Activated T-cell treated with anti-CD3 and anti-CD28 coated beads, Interleukin-2, amount 50 U/mL, for 48 hours (primary cell): Measurements from ENCODE around the gene ITGA8.
"Not testable (repeated sequence)": the region's sequence is repeated elsewhere in the genome, so short reads cannot be mapped to it uniquely, and the experiment has no call there.

Source experiments
- DNase-seq, 2 experiments: peaks; one replicate each; pipeline ENCODE4 v3.0.0-alpha.2; 2020

ITGA8 gene

DNA sequence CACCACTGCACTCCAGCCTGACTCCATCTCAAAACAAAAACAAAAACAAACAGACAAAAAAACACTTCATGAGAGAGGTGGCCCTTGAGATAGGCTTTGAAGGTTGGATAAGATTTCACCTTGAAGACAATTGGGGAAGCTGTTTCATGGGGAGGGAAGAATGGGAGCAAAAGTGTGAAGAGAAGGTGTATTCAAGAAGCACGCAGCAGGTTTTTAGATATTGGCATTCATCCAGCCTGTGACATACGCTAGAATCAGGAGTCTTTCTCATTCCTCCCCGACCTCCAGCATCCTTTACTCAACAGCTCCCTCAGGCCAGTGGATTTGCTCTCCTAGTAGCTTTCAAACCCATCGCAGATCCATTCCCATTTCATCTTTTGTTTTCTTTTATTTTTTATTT is 232.3 kb downstream of the ITGA8 start:
- no peak for DNase-seq

DNA sequence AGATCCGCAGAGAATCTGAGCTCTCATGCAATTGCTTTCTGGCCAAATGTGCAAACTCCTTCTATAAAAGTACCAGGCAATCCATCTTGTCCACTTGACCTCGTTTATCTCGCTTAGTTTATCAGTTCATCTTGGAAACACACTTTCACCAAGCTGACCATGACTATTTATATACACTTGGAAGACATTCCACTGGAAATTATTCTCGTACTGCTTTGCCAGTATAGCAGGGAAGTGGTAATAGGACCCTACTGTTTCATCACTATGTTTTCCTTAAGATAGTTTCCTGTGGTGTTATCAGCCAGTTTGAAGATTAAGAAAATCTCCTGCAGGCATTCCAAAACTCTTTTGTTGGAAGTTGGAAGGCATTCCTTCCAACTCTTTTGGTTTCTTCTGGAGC is 233.3 kb downstream of the ITGA8 start:
- DNase-seq = no peak

DNA sequence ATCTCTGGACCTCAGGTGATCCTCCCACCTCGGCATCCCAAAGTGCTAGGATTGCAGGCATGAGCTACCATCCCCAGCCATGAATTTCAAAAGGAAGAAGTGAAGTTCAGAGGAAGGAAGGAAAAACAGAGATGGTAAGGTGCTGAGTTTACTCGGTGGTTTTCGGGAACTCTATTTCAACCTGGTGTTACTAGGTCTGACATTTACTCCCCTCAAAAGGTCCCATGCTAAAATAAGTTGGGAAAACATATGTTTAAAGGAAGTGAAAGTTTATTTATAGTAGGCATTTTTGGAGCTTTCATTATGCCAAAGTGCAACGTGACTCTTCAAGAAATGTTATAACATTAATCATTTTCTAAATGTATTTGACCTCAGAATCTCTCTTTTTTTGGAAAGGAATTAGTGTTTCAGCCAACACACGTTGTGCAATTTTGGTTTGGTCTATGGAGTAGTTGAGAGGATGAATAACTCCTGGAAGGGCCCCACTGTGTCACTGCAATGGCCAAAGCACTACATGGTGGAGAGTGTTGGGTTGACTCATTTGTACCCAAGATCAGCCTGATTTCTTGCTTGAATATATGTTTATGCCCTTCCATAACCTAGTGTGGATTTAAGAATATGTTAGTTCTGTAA is 233.9 kb downstream of the ITGA8 start:
- DNase-seq = no peak

DNA sequence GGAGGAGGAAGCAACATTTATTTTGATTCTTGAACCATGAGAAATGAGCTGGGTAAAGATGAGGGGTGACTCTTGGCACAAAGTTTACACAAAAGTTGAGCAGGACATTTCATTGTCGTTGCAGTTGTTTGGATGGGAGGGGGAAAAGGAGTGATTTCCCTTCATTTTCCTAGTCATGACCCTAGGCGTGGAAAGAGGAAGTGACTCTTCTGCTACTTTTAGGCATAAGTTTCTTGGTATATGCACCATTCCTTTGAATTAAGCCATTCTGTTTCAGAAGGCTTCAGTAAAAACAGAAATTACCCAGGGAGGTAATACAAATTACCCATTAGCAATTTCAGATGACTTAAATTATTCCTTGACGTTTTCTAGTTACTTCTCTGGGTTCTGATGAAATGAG is 234.7 kb downstream of the ITGA8 start:
- no peak for DNase-seq

DNA sequence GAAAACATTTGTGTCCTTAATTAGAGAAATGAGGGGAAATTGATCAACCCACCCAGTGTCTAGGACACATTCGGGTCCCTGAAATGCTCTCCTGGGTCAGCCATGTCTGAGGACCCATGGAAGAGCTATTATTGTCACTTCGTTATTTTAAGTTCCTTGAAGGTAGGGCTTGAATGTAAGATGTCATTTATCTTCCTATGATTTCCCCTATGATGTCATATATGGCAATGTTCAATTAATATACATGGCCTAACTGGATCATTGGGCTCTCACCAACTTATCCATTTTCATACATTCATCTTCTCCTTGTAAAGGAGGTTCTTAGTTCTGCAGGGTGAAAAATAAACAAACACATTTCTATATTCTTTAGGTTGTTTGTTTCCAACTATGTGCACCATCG is 235.6 kb downstream of the ITGA8 start:
- no peak for DNase-seq

DNA sequence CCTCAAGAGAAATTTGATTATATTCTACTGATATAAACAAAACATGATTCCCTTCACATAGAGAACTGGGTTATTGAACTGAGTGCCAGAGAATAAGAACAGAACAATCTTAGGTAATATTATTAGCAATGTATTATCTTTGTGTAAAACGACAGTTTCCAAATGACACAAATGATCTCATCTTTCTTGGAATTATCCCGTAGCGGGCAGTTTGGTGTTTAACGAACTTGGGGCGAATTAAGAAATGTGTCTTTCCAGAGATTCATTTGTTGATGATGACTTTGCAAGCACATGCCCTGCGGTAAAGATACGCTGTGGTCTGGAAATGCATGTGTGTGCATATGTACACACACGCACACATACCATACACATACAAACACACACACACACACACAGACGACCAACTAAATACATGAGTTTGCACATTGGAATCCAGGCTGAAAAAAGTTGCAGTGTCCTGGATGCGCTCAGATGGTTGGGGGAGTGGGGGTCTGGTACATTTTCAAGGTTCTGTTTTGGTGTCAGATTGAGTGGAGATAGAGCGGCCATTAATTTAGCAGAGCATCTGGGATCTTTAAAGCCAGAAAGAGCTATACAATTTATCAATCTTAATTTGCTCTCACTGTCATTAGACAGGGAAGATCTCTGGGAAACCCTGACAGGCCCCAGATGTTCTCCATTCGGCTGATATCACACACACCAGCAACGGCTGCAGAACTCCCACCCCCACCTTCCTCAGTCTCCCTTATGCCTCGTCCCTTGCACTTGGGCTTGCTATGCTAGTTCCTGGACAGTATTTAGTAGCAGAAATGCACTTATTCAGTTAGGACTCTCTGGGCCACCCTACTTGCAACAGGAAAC is 236.3 kb downstream of the ITGA8 start:
- DNase-seq = no peak

DNA sequence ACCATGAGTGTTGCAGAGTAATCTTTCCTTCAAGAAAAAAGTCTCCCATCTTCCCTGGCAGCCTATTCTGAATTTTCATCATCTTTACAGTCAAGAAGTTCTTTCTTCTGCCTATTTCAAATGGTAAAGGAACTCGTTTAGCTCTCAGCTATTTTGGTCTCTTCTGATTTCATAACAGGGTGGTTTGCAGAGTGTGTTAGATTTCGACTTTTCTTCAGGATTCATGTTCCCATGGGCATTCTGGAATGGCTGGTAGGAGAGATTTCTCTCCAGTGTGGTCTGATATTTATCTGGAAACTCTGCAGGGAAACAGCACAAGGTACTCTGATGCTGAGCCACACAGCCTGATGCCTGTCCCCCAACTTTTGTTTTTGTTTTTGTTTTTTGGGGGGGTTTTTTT is 237.6 kb downstream of the ITGA8 start:
- DNase-seq = no peak

DNA sequence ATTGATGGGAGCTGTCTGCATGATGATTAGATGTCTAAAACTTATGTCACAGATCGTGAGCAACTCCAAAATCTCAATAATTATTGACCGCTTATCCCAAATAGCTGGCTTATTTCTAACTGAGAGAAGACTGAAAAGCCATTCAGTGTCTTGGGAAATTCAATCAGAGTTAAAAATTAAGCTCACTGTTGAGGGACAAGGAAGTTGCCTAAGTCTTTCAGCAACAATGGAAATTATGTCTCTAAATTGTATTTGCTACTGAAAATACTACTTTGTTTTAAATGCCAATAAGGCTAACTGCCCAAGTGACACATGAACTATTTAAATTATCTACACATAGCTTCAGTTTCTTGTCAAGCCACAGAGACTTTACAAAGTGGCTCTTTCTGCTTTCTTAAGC is 240.8 kb downstream of the ITGA8 start:
- no peak for DNase-seq

DNA sequence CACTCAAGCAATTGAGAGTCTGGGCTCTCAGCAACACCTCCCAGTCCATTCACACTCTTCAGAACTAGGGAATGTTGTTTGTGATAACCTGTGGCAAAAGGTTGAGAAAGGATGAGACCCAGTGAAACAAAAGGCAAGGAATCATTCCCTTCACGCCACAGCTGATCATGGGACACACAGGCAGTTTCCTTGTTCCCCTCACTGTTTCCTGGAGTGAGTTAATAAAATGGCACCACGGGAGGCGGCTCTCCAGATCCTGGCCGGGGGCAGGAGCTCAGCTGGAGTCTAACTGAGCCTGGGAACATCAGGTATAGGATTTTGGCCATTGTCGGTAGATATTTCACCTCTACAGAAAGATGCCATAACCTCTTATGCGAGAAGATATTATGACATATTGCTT is 241.3 kb downstream of the ITGA8 start:
- DNase-seq = no peak

DNA sequence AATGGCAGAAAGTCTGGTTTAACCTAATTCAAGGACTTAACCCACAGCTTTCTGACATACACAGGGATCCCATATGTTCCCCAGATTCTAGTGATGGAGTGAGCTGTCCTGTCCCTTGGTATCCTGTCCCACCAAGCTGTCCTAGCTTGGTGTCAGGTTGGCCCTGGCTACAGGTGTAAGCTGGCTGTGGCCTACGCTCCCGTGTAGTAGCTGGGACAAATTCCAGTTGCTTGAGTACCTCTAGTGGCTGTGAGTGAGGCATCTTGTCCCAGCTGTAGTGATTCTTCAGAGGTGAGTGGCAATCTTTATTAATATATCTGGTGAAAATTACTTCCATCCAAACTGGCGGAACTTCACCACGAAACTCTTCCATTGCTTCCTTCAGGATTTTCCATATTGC is 243.4 kb downstream of the ITGA8 start:
- no peak for DNase-seq

DNA sequence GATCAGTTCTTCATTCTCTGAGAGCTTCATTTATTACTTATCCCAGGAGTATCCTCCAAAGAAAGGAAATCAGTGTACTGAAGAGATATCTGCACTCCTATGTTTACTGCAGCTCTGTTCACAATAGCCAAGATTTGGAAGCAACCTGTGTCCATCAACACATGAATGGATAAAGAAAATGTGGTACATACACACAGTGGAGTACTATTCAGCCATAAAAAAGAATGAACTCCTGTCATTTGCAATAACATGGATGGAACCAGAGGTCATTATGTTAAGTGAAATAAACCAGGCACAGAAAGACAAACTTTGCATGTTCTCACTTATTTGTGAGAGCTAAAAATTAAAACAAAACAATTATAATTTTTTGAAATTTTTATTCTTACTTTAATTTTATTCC is 244.3 kb downstream of the ITGA8 start:
- DNase-seq = not testable (repeated sequence)

DNA sequence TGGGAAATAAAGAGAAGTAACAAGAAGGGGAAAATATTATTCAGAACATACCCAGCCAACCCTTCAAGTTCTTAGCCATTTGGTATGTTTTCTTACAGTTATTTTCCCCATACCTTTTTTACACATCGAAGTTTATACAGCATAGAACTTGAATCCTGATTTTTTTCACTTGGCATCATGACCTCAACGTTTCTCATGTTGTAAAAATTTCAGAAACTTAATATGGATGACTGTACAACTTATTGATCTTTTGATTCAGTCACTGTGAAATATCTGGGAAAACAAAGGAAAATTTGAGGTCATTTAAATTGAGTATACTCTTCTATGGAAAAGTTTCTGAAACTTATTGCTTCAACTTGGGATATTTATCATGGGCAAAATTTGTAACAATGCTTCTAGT is 245.1 kb downstream of the ITGA8 start:
- DNase-seq = no peak

DNA sequence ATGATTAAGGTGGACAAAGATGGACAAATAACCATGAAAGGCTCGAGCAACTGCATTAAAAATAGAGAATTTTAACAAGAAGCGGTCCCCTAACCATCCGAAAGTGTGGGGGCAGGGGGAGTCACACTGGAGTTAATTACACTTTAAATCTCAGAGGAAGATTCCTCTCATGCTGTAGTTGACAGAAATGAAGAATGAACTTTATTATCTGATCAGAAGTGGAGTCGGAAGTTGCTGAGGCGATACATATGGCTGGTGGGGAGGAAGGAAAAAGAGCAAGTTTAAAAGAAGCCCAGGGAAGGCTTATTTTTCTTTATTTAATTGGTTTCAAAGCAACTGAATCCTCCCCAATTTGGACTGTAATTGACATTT is 246.3 kb downstream of the ITGA8 start:
- no peak for DNase-seq

DNA sequence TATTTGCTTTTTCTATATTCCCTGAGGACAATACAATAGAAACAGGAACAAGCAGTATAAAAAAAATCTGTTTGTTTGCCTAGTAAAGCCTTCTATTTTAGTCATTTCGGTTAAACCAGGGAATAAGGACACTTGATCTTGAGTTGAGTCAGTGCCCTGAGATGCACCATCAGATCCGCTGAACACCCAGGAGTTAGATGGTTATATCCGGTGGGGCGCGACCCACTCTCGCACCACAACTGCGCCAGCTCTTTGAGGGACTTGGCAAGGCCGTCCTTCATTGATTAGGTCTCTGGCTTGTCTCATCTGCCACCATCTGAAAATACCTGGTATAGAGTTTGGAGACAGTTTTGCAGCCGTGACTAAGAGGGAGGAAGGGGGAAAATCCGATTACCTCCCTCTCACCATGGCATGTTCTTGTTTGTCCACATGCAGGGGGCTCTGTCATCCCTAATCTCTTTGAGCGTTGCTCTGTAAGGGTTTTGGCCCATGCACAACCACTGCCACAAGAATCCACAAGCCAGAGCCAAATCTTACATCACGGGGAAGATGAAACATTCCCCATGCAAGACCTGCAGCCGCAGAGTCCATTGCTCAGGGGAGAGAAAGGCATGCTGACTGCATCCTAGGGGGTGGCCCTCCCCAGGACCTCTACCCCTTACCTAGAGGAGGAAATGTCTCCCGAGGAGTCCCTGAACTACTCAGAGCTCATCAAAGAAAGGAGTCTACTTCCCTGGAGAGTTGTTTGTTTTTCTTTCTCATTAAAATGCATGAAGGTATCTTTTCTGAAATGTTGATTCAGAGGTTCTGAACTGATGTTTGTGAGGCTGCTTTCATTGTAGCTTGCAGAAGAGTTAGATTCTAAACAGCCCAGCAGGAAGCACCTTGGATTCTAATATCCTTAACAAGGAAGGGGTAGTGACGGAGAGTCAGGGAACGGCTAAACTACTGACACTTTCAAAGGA is 247.0 kb downstream of the ITGA8 start:
- no peak for DNase-seq

DNA sequence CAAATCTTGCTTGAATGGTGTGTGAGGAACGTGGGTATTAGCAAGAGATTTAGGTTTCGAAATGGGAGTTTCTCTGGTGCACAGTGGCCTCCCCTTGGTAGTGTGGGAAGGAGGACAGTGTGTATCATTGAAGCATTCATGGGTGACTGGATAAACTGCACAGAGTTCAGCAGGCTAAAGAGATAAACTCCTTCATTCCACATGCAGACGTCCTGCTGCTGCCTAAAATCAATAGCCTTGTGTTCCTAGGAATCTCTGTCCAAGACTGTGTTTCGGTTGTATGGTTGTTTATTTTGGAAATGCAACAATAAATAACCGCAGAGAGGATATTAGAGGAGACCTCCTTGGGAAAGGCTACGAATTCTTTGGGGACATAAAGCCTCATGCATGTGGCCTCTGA is 247.7 kb downstream of the ITGA8 start:
- no peak for DNase-seq

DNA sequence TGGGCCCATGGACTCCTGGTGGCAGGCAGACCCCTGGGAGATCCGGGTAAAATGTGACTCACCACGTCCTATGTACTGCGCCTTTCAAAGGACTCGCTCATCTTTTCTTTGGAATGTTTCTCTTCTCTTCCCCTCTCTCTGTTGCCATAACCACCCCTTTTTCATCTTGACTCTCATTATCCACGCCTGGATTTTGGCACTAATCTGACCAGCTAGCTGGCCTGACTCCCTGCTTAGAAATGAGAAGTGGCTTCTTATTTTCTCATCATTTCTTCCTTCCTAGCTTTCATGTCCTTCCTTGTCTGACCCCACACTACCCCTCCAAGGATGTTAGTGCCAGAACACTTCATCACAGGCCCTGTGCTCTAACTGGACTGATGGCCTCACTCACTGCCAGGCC is 250.6 kb downstream of the ITGA8 start:
- no peak for DNase-seq

DNA sequence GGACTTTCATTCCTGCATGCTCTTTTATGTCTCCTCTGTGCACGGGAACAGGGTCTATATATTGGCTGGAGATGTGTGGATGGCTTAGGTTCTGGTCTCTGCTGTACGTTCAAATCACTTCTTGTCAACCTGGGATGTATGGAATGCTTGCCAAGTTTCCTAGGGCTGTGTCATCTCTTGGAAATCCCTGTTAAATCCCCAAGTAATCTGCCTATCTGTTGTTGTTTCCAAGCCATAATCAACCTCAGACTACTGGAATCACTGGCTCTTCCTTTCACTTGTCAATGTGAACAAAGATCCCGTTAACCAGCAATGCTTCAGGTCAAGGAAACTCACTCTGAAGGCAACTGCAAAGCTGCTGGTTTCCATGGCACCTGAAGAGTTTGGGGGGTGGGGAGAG is 255.3 kb downstream of the ITGA8 start:
- DNase-seq = no peak
